HepG2 (cell line): Measurements from ENCODE around the gene CST4. TPM values are rescaled to one million over a fixed set of nuclear protein-coding genes. Genes with fewer than 3 reads are reported as not detected.

ENCODE experiments used
- CBX1 ChIP-seq: IDR thresholded peaks from one replicate; pipeline ENCODE4 v1.6.1; 2016; ENCODE audit warnings: antibody characterized with exemption, low read depth
- CEBPG ChIP-seq: IDR thresholded peaks from 2 replicates; pipeline ENCODE4 v1.6.1; 2016
- CTCF ChIP-seq: sonication (generic); formaldehyde crosslinking; IDR thresholded peaks from 2 replicates; pipeline ENCODE4 v1.5.0; 2020; ENCODE audit warnings: mild to moderate bottlenecking, missing genetic modification reagents, moderate library complexity
- DDIT3 ChIP-seq: sonication (generic); formaldehyde crosslinking; IDR thresholded peaks from 2 replicates; pipeline ENCODE4 v1.4.0; 2020; ENCODE audit warnings: mild to moderate bottlenecking, missing genetic modification reagents
- FOXO4 ChIP-seq: sonication (generic); formaldehyde crosslinking; conservative IDR thresholded peaks from 2 replicates; pipeline ENCODE4 v1.8.1; 2023; ENCODE audit warnings: missing genetic modification reagents
- GABPB1 ChIP-seq: IDR thresholded peaks from 2 replicates; pipeline ENCODE4 v1.6.1; 2016; ENCODE audit warnings: mild to moderate bottlenecking, missing genetic modification reagents, moderate library complexity, missing compliant biosample characterization
- HDAC2 ChIP-seq: sonication (generic); formaldehyde crosslinking; IDR thresholded peaks from 2 replicates; pipeline ENCODE4 v1.4.0; 2020; ENCODE audit warnings: missing genetic modification reagents
- IRF2 ChIP-seq: IDR thresholded peaks from 2 replicates; pipeline ENCODE4 v1.6.1; 2018; ENCODE audit warnings: missing genetic modification reagents, missing compliant biosample characterization
- KLF12 ChIP-seq: sonication (generic); formaldehyde crosslinking; IDR thresholded peaks from 2 replicates; pipeline ENCODE4 v1.4.0; 2020; ENCODE audit warnings: missing genetic modification reagents, borderline replicate concordance
- KLF15 ChIP-seq: sonication (generic); formaldehyde crosslinking; IDR thresholded peaks from 2 replicates; pipeline ENCODE4 v1.8.1; 2023; ENCODE audit warnings: borderline replicate concordance, mild to moderate bottlenecking, inconsistent platforms, missing genetic modification reagents, mixed read lengths
- MNT ChIP-seq: fragments of 450-650 bp; IDR thresholded peaks from 2 replicates; pipeline ENCODE4 v1.6.1; 2016
- POLR2AphosphoS2 ChIP-seq: IDR thresholded peaks from 2 replicates; pipeline ENCODE4 v1.6.1; 2011; ENCODE audit warnings: low read depth, low read length, improper control_type of control experiment
- PRPF4 ChIP-seq: fragments of 200-400 bp; formaldehyde crosslinking; IDR thresholded peaks from 2 replicates; pipeline ENCODE4 v1.6.1; 2016; ENCODE audit warnings: low read length, low read depth; ENCODE audit not compliant: poor library complexity, severe bottlenecking
- RBM22 ChIP-seq: fragments of 200-400 bp; formaldehyde crosslinking; optimal IDR thresholded peaks from 2 replicates; pipeline ENCODE3; 2017; ENCODE audit warnings: mild to moderate bottlenecking, low read length, moderate library complexity
- SIN3B ChIP-seq: fragments of 150-350 bp; IDR thresholded peaks from 2 replicates; pipeline ENCODE4 v1.6.1; 2014; ENCODE audit warnings: low read length
- SP1 ChIP-seq, 2 experiments: fragments of 450-650 bp in 1 of 2; sonication (generic) in 1 of 2; formaldehyde crosslinking in 1 of 2; IDR thresholded peaks; 2 replicates each; pipeline versions ENCODE4 v1.4.0 to v1.6.1; 2016 to 2020; ENCODE audit warnings: missing genetic modification reagents in 1 of 2
- TARDBP ChIP-seq: sonication (generic); formaldehyde crosslinking; IDR thresholded peaks from 2 replicates; pipeline ENCODE4 v1.8.0; 2022; ENCODE audit warnings: mild to moderate bottlenecking, missing genetic modification reagents
- ZNF367 ChIP-seq: sonication (generic); formaldehyde crosslinking; IDR thresholded peaks from 2 replicates; pipeline ENCODE4 v1.4.0; 2020; ENCODE audit warnings: missing genetic modification reagents, borderline replicate concordance
- ZNF431 ChIP-seq: sonication (generic); formaldehyde crosslinking; IDR thresholded peaks from 2 replicates; pipeline ENCODE4 v1.9.0; 2022; ENCODE audit warnings: missing genetic modification reagents, low read depth, mild to moderate bottlenecking, borderline replicate concordance
- ZNF501 ChIP-seq: sonication (generic); formaldehyde crosslinking; IDR thresholded peaks from 2 replicates; pipeline ENCODE4 v1.5.1; 2020; ENCODE audit warnings: mild to moderate bottlenecking, moderate library complexity, missing genetic modification reagents
- ZNF510 ChIP-seq: sonication (generic); formaldehyde crosslinking; IDR thresholded peaks from 2 replicates; pipeline ENCODE4 v1.4.0; 2020; ENCODE audit warnings: low read depth, mild to moderate bottlenecking, missing genetic modification reagents
- ZNF691 ChIP-seq: sonication (generic); formaldehyde crosslinking; IDR thresholded peaks from 2 replicates; pipeline ENCODE4 v1.4.0; 2020; ENCODE audit warnings: missing genetic modification reagents, low read depth, mild to moderate bottlenecking, borderline replicate concordance
- ZNF720 ChIP-seq: sonication (generic); formaldehyde crosslinking; IDR thresholded peaks from 2 replicates; pipeline ENCODE4 v1.4.0; 2020; ENCODE audit warnings: missing genetic modification reagents
- ZNF839 ChIP-seq: sonication (generic); formaldehyde crosslinking; IDR thresholded peaks from 2 replicates; pipeline ENCODE4 v1.4.0; 2020; ENCODE audit warnings: missing genetic modification reagents, mild to moderate bottlenecking, borderline replicate concordance
- polyA plus RNA-seq, 8 experiments: library from polyadenylated mRNA; depleted of rRNA in 3 of 8; stranded (reverse) in 7 of 8; unstranded in 1 of 8; fragments of >200 nt; fragmentation: Illumina TruSeq in 4 of 8; extraction: Trizol in 4 of 8; gene quantifications; 2 replicates each; pipeline versions ENCODE4 v1.2.1 to v1.2.3, GENCODE V29; 2011 to 2016; ENCODE audit warnings: low read depth in 4 of 8, missing spikeins in 1 of 8, mixed read lengths in 1 of 8; ENCODE audit not compliant: insufficient read depth in 1 of 8
- total RNA-seq, 5 experiments: library from RNA; depleted of rRNA; stranded (reverse); fragments of >200 nt; fragmentation: Illumina TruSeq; extraction: Trizol; gene quantifications; 2 replicates each; pipeline ENCODE4 v1.2.3, GENCODE V29; 2016; ENCODE audit warnings: low read depth in 1 of 5

CST4 gene
- total and polyA plus RNA-seq, 2 of the 13 experiments (the other 11 are each of a cell fraction or from before 2014, with no cell fraction given): not detected

GRCh38 chr20:23636182-23636907 lies 52.5 kb downstream of the CST4 start (continued):
- TF ChIP-seq FOXO4 (CRISPR knock-in tag) (no peak), ZNF691 (CRISPR knock-in tag) (no peak; the same call in 1 of the 2 replicates), CBX1 (no peak), ZNF720 (CRISPR knock-in tag) (no peak), PRPF4 (no peak), ZNF510 (CRISPR knock-in tag) (no peak), ZNF431 (CRISPR knock-in tag) (no peak; the same call in 1 of the 2 replicates), KLF12 (CRISPR knock-in tag) (no peak), GABPB1 (CRISPR knock-in tag) (0 out of 2 replicates have a peak, but pooled peaks have one; percentile 9), MNT (no peak), DDIT3 (CRISPR knock-in tag) (no peak), ZNF501 (CRISPR knock-in tag) (0 out of 2 replicates have a peak, but pooled peaks have one; percentile 26), SP1 (IDR thresholded peaks at IDR 0.05) (no peak), SP1 (CRISPR knock-in tag; IDR thresholded peaks at IDR 0.05) (no peak), SIN3B (no peak), CTCF (CRISPR knock-in tag) (no peak), POLR2AphosphoS2 (no peak), KLF15 (CRISPR knock-in tag) (no peak), RBM22 (no peak), TARDBP (CRISPR knock-in tag) (peak; percentile 82; the same call in 1 of the 2 replicates), ZNF839 (CRISPR knock-in tag) (no peak), HDAC2 (no peak), ZNF367 (no peak), IRF2 (0 out of 2 replicates have a peak, but pooled peaks have one; percentile 14), CEBPG (CRISPR knock-in tag) (no peak)
